OCI-LY1 (cell line): Measurements from ENCODE around the gene PRDM15.

Experiments
- H2AFZ ChIP-seq: fragments of 200-600 bp; sonication (generic), shearing (Covaris generic); 2 replicates; pipeline ENCODE4 v1.6.0; 2014; ENCODE audit warnings: antibody characterized with exemption, mild to moderate bottlenecking, low read length
- H3F3A ChIP-seq: fragments of 200-600 bp; sonication (generic), shearing (Covaris generic); 2 replicates; pipeline ENCODE4 v1.6.0; 2014; ENCODE audit warnings: mild to moderate bottlenecking, antibody characterized with exemption, low read length, moderate library complexity; ENCODE audit not compliant: insufficient read depth
- H3K27ac ChIP-seq: fragments of 200-600 bp; sonication (generic); 2 replicates; pipeline ENCODE4 v1.5.1; 2014; ENCODE audit warnings: low read length, mixed run types, mild to moderate bottlenecking, low read depth; ENCODE audit not compliant: poor library complexity, severe bottlenecking
- H3K27me3 ChIP-seq: fragments of 200-600 bp; sonication (generic); 2 replicates; pipeline ENCODE4 v1.6.0; 2014; ENCODE audit warnings: antibody characterized with exemption, mild to moderate bottlenecking, low read length, moderate library complexity; ENCODE audit not compliant: insufficient read depth
- H3K36me3 ChIP-seq: fragments of 200-600 bp; sonication (generic); 2 replicates; pipeline ENCODE4 v1.6.1; 2014; ENCODE audit warnings: mild to moderate bottlenecking, antibody characterized with exemption, low read length, moderate library complexity, mixed read lengths; ENCODE audit not compliant: insufficient read depth
- H3K4me1 ChIP-seq: fragments of 200-600 bp; sonication (generic); 2 replicates; pipeline ENCODE4 v1.5.1; 2014; ENCODE audit warnings: mild to moderate bottlenecking, low read length, moderate library complexity; ENCODE audit not compliant: insufficient read depth, severe bottlenecking
- H3K4me2 ChIP-seq: fragments of 200-600 bp; sonication (generic), shearing (Covaris generic); 2 replicates; pipeline ENCODE4 v1.6.1; 2014; ENCODE audit warnings: low read length
- H3K4me3 ChIP-seq: fragments of 200-600 bp; sonication (generic); 2 replicates; pipeline ENCODE4 v1.5.1; 2014; ENCODE audit warnings: low read length, low read depth, mild to moderate bottlenecking, mixed read lengths; ENCODE audit not compliant: poor library complexity, severe bottlenecking
- H3K79me2 ChIP-seq: fragments of 200-600 bp; shearing (Covaris generic); 2 replicates; pipeline ENCODE4 v1.6.1; 2016; ENCODE audit warnings: mixed run types, low read length, mixed read lengths; ENCODE audit not compliant: insufficient read depth
- H3K9ac ChIP-seq: fragments of 200-600 bp; sonication (generic), shearing (Covaris generic); 2 replicates; pipeline ENCODE4 v1.6.1; 2014; ENCODE audit warnings: mild to moderate bottlenecking, low read length, mixed read lengths
- H3K9me2 ChIP-seq: fragments of 200-600 bp; sonication (generic), shearing (Covaris generic); 2 replicates; pipeline ENCODE4 v1.6.1; 2014; ENCODE audit warnings: low read depth, mild to moderate bottlenecking, low read length, mixed read lengths
- H3K9me3 ChIP-seq: fragments of 200-600 bp; shearing (Covaris generic); 2 replicates; pipeline ENCODE4 v1.6.1; 2014; ENCODE audit warnings: low read length, mixed read lengths
- H4K20me1 ChIP-seq: fragments of 200-600 bp; sonication (generic), shearing (Covaris generic); 2 replicates; pipeline ENCODE4 v1.6.0; 2016; ENCODE audit warnings: mild to moderate bottlenecking, low read length; ENCODE audit not compliant: insufficient read depth
- EZH2 ChIP-seq: fragments of 200-600 bp; sonication (generic), shearing (Covaris generic); IDR thresholded peaks from 2 replicates; pipeline ENCODE4 v1.8.0; 2017; ENCODE audit warnings: borderline replicate concordance, mixed run types, mild to moderate bottlenecking, antibody characterized with exemption, low read length, moderate library complexity, mixed read lengths
- TF ChIP-seq, protein P1 (sequence below): fragments of 200-600 bp; sonication (generic), shearing (Covaris generic); IDR thresholded peaks from 2 replicates; pipeline ENCODE4 v1.5.1; 2017; ENCODE audit warnings: mild to moderate bottlenecking, antibody characterized with exemption, low read length, moderate library complexity, mixed read lengths

PRDM15 gene

DNA sequence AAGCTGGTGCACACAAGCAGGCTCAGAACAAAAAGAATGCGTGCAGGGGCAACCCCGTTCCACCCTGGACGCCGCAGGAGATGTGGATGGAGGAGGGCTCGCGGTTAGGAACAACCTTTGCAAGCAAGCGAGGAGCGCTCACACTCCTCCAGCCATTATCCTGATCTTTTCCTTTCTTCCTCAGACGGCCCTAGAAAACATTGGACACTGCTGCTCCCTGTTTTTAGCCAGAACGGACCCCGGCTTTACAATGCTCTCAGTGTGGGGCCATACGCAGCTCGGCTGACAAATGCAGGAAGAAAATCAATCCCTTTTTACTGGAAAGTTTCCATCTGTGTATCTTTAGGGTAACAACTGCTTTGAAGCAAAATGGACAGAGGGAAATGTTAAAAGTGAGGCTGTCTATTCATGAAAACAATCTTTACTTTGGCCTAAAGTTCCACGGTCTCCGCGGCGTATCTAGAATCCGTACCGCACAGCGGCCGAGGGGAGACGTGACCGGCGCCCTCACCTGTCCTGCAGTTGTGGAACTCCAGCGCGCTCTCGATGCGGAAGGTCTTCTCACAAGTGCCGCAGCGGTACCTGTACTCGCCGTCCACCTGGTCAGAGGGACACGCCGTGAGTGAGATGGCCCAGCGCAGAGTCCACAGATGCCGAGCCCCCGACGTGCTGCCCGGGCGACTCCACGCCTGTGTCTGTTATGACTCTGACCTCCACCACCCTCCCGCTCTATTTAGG, 44.0 kb downstream of the PRDM15 start:
- Histone ChIP-seq H3K4me2 (peak overlapping the region; percentile 86), H3K9me3 (no peaks in the 10 kb centered on the region), H3K36me3 (peaks cover 83% of the 10 kb centered on the region), H3K4me3 (peak overlapping the region; percentile 68), H3K27me3 (no peaks in the 10 kb centered on the region), H3K4me1 (peaks cover 93% of the 10 kb centered on the region), H3K27ac (peak overlapping the region; percentile 94), H3K9ac (peak overlapping the region; percentile 81), H3F3A (no peaks in the 10 kb centered on the region), H4K20me1 (no peaks in the 10 kb centered on the region), H3K9me2 (no peaks in the 10 kb centered on the region), H2AFZ (no peak overlapping the region), H3K79me2 (peaks cover 14% of the 10 kb centered on the region)
- TF ChIP-seq EZH2, result no peak
- TF ChIP-seq, protein P1, sequence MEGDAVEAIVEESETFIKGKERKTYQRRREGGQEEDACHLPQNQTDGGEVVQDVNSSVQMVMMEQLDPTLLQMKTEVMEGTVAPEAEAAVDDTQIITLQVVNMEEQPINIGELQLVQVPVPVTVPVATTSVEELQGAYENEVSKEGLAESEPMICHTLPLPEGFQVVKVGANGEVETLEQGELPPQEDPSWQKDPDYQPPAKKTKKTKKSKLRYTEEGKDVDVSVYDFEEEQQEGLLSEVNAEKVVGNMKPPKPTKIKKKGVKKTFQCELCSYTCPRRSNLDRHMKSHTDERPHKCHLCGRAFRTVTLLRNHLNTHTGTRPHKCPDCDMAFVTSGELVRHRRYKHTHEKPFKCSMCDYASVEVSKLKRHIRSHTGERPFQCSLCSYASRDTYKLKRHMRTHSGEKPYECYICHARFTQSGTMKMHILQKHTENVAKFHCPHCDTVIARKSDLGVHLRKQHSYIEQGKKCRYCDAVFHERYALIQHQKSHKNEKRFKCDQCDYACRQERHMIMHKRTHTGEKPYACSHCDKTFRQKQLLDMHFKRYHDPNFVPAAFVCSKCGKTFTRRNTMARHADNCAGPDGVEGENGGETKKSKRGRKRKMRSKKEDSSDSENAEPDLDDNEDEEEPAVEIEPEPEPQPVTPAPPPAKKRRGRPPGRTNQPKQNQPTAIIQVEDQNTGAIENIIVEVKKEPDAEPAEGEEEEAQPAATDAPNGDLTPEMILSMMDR, result no peak; the same call in 1 of the 2 replicates

DNA sequence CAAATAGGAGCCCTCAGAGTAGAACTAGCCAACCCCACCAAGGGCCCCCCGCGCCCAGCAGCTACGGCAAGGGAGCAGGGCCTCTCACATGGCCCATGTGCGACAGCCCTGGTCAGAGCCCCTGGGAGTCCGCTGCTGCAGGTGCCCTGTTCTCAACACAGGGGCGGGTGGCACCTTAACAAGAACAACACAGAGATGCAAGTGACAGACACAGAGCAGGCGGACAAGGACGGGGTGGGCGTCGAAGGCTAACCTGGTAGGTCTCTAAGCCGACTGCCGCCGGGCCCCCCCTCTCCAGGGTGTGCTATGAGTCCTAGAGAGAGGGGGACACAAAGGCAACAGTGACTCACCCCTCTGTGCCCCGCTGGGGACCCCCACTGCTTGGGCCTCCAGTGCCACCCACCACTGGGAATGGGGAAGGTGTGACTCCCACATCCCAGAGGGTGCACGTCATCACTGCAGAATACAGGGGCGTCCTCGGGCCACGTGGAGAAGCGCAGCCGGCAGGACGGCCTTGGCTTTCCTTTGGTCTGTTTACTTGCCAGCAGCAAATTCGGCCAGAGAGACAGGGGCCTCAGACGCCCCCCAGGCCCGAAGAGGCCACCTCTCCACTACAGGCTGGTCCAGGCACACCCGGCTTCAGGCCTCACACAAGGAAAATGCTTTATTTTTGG, 44.8 kb downstream of the PRDM15 start:
- peak overlapping the region; percentile 81 for H3K9ac ChIP-seq
- H3K4me3 ChIP-seq, result peak overlapping the region; percentile 68
- H3K27me3 ChIP-seq, result no peaks in the 10 kb centered on the region
- H3K27ac ChIP-seq, result peak overlapping the region; percentile 94
- H3K36me3 ChIP-seq, result peaks cover 78% of the 10 kb centered on the region
- peaks cover 93% of the 10 kb centered on the region for H3K4me1 ChIP-seq
- peaks cover 14% of the 10 kb centered on the region for H3K79me2 ChIP-seq
- no peak overlapping the region for H2AFZ ChIP-seq
- H3F3A ChIP-seq, result no peaks in the 10 kb centered on the region
- no peaks in the 10 kb centered on the region for H3K9me2 ChIP-seq
- H3K9me3 ChIP-seq, result no peaks in the 10 kb centered on the region
- peak overlapping the region; percentile 86 for H3K4me2 ChIP-seq
- no peak for TF ChIP-seq EZH2
- TF ChIP-seq, protein P1, result no peak
- H4K20me1 ChIP-seq, result no peaks in the 10 kb centered on the region

DNA sequence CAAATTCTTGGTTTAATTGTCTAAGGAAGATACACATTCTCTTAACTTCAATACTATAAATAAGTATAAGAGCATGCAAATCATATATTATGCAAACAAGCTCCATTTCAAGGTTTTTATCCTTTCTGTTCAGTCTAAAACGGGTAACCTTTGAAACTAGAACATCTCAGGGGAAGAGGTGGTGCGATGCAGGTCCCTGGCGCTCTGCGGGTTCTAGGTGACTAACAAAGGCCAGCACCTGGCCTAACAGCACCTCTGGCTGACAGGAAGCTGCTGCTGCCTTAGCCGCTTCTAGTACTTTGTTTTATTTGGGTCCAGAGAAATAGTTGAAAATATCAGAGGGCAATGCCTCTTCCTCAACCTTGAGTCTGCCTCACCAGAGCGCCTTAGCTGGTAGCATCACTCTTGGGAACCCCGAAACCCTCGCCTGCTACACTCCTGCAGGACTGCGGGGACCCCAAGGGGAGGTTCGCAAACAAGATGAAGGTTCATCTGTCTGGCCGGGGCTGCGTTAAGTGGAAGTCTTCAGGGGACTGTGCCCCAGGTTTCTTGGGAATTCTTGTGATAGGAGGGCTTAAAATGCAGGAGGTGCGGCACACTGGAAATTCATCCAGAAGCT, 45.5 kb downstream of the PRDM15 start:
- peak overlapping the region; percentile 68 for H3K4me3 ChIP-seq
- peak overlapping the region; percentile 81 for H3K9ac ChIP-seq
- no peaks in the 10 kb centered on the region for H4K20me1 ChIP-seq
- TF ChIP-seq, protein P1, result no peak
- TF ChIP-seq EZH2, result no peak
- peak overlapping the region; percentile 94 for H3K27ac ChIP-seq
- H3K36me3 ChIP-seq, result peaks cover 76% of the 10 kb centered on the region
- no peaks in the 10 kb centered on the region for H3K27me3 ChIP-seq
- H3K4me1 ChIP-seq, result peaks cover 93% of the 10 kb centered on the region
- H3K79me2 ChIP-seq, result peaks cover 14% of the 10 kb centered on the region
- H3K4me2 ChIP-seq, result peak overlapping the region; percentile 86
- H3F3A ChIP-seq, result no peaks in the 10 kb centered on the region
- no peaks in the 10 kb centered on the region for H3K9me2 ChIP-seq
- H3K9me3 ChIP-seq, result no peaks in the 10 kb centered on the region
- H2AFZ ChIP-seq, result no peak overlapping the region
